Peyer's patch (tissue), 4 donors: ENCODE results near the gene TBCC.

Source experiments
- CTCF ChIP-seq, 6 experiments: fragments of 450-650 bp in 4 of 6; fragments of 200-600 bp in 2 of 6; sonication (generic) in 1 of 6; IDR thresholded peaks; one replicate each; pipeline ENCODE4 v1.5.1; 2017 to 2019; ENCODE audit warnings: antibody characterized with exemption in 6 of 6, mild to moderate bottlenecking in 3 of 6, moderate library complexity in 1 of 6
- POLR2A ChIP-seq, 2 donors: fragments of 450-650 bp; IDR thresholded peaks; one replicate each; pipeline ENCODE4 v1.5.1; 2017; ENCODE audit warnings: antibody characterized with exemption in 2 of 2, mild to moderate bottlenecking in 2 of 2, moderate library complexity in 2 of 2

GRCh38 chr6:42697268-42697655 lies 48.6 kb downstream of the TBCC start:
- TF ChIP-seq CTCF (IDR thresholded peaks at IDR 0.05) (no peak), POLR2A (IDR thresholded peaks at IDR 0.05) (no peak)
